ENCODE measurements around the gene VASN. TPM values are rescaled to one million over a fixed set of nuclear protein-coding genes. Genes with fewer than 3 reads are reported as not detected.
A peak's percentile ranks its signal among the peaks of the same experiment; 100 is the strongest.

VASN gene
- 26.4 TPM for polyA plus RNA-seq (2012; ENCODE audit: insufficient read length, low read depth)

- peak; percentile 82; the same call in 1 of the 2 replicates for TF ChIP-seq TAF1 (IDR thresholded peaks at IDR 0.05; ENCODE audit: borderline replicate concordance, insufficient read depth, low read length)
- no peak for TF ChIP-seq FOXP2 (optimal IDR thresholded peaks at IDR 0.05; ENCODE audit: borderline replicate concordance, extremely low read depth, extremely low read length, insufficient read depth)
- TF ChIP-seq POLR2AphosphoS5 (IDR thresholded peaks at IDR 0.05; ENCODE audit: low read depth, low read length) = peak; percentile 90
- no peak; the same call in 1 of the 2 replicates for TF ChIP-seq SIN3A (IDR thresholded peaks at IDR 0.05; ENCODE audit: borderline replicate concordance, insufficient read depth, low read length)
- TF ChIP-seq REST (IDR thresholded peaks at IDR 0.05; ENCODE audit: insufficient read depth in 1 of 2, low read depth in 2 of 2, low read length in 2 of 2) = 0 out of 4 replicates have a peak, but pooled peaks of 1 of the 2 experiments have one; percentile 22
Measured at GRCh38 chr16:4371357-4372000, at the start of gene VASN. VASN (plus strand) TSS chr16:4371848; CDS start chr16:4380878, 9,030 bp downstream.

- no peak for TF ChIP-seq FOXP2 (optimal IDR thresholded peaks at IDR 0.05; ENCODE audit: borderline replicate concordance, extremely low read depth, extremely low read length, insufficient read depth)
- no peak for TF ChIP-seq POLR2AphosphoS5 (IDR thresholded peaks at IDR 0.05; ENCODE audit: low read depth, low read length)
- no peak for TF ChIP-seq REST (IDR thresholded peaks at IDR 0.05; ENCODE audit: insufficient read depth in 1 of 2, low read depth in 2 of 2, low read length in 2 of 2)
- TF ChIP-seq SIN3A (IDR thresholded peaks at IDR 0.05; ENCODE audit: borderline replicate concordance, insufficient read depth, low read length) = no peak
- no peak for TF ChIP-seq TAF1 (IDR thresholded peaks at IDR 0.05; ENCODE audit: borderline replicate concordance, insufficient read depth, low read length)
Measured at GRCh38 chr16:4322121-4323052, 49.3 kb upstream of the VASN start.

- TF ChIP-seq POLR2AphosphoS5 (IDR thresholded peaks at IDR 0.05; ENCODE audit: low read depth, low read length) (no peak), TAF1 (IDR thresholded peaks at IDR 0.05; ENCODE audit: borderline replicate concordance, insufficient read depth, low read length) (no peak), SIN3A (IDR thresholded peaks at IDR 0.05; ENCODE audit: borderline replicate concordance, insufficient read depth, low read length) (no peak), REST (IDR thresholded peaks at IDR 0.05; ENCODE audit: insufficient read depth in 1 of 2, low read depth in 2 of 2, low read length in 2 of 2) (no peak), FOXP2 (optimal IDR thresholded peaks at IDR 0.05; ENCODE audit: borderline replicate concordance, extremely low read depth, extremely low read length, insufficient read depth) (no peak)
Measured at GRCh38 chr16:4323071-4323844, 48.4 kb upstream of the VASN start.

GRCh38 chr16:4323845-4324488 is 47.7 kb upstream of the VASN start:
- TF ChIP-seq FOXP2 (optimal IDR thresholded peaks at IDR 0.05; ENCODE audit: borderline replicate concordance, extremely low read depth, extremely low read length, insufficient read depth) (no peak), POLR2AphosphoS5 (IDR thresholded peaks at IDR 0.05; ENCODE audit: low read depth, low read length) (no peak), TAF1 (IDR thresholded peaks at IDR 0.05; ENCODE audit: borderline replicate concordance, insufficient read depth, low read length) (no peak), REST (IDR thresholded peaks at IDR 0.05; ENCODE audit: insufficient read depth in 1 of 2, low read depth in 2 of 2, low read length in 2 of 2) (no peak), SIN3A (IDR thresholded peaks at IDR 0.05; ENCODE audit: borderline replicate concordance, insufficient read depth, low read length) (no peak)

Measured in PFSK-1 (cell line).